Heart left ventricle (tissue), 16 donors: ENCODE results near the gene TNFRSF4. TPM values are rescaled to one million over a fixed set of nuclear protein-coding genes. Genes with fewer than 3 reads are reported as not detected.

ENCODE experiments used
- ATAC-seq, 4 donors: fragments of 200-7000 bp; cut with Tn5 transposase; one replicate each; pipeline ENCODE4 v1.9.1; 2020 to 2022; ENCODE audit warnings: moderate library complexity in 4 of 4, mild to moderate bottlenecking in 3 of 4, moderate number of reproducible peaks in 1 of 4
- DNase-seq, 5 donors: peaks; one replicate each; pipeline ENCODE4 v3.0.0-alpha.2; 2020
- H3K27ac ChIP-seq, 12 donors: fragments of 200-600 bp; sonication (generic) in 4 of 12; one replicate each; pipeline versions ENCODE4 v1.5.0 to v1.8.0; 2016 to 2022; ENCODE audit warnings: mild to moderate bottlenecking in 2 of 12
- H3K27me3 ChIP-seq, 9 donors: fragments of 200-600 bp; sonication (generic) in 2 of 9; one replicate each; pipeline versions ENCODE4 v1.5.1 to v1.8.0; 2016 to 2022; ENCODE audit warnings: mild to moderate bottlenecking in 3 of 9
- H3K36me3 ChIP-seq, 9 donors: fragments of 200-600 bp; sonication (generic) in 2 of 9; one replicate each; pipeline versions ENCODE4 v1.5.0 to v1.8.0; 2018 to 2022; ENCODE audit warnings: mild to moderate bottlenecking in 2 of 9
- H3K4me1 ChIP-seq, 12 donors: fragments of 200-600 bp; sonication (generic) in 4 of 12; one replicate each; pipeline versions ENCODE4 v1.5.0 to v1.8.0; 2016 to 2022; ENCODE audit warnings: mild to moderate bottlenecking in 3 of 12
- H3K4me3 ChIP-seq, 12 donors: fragments of 200-600 bp; sonication (generic) in 4 of 12; one replicate each; pipeline versions ENCODE4 v1.5.0 to v1.8.0; 2017 to 2022; ENCODE audit warnings: mild to moderate bottlenecking in 9 of 12, moderate library complexity in 4 of 12
- H3K9me3 ChIP-seq, 12 donors: fragments of 200-600 bp; sonication (generic) in 4 of 12; one replicate each; pipeline versions ENCODE4 v1.5.0 to v1.8.0; 2016 to 2022; ENCODE audit warnings: mild to moderate bottlenecking in 1 of 12
- POLR2A ChIP-seq, 2 donors: fragments of 450-650 bp; IDR thresholded peaks; one replicate each; pipeline ENCODE4 v1.6.1; 2017; ENCODE audit warnings: antibody characterized with exemption in 2 of 2, mild to moderate bottlenecking in 2 of 2, moderate library complexity in 2 of 2
- WGBS, 4 donors: extraction: QIAGEN DNeasy Blood & Tissue Kit in 2 of 4; methylation state at CpG; one replicate each; pipeline versions ENCODE4 v1.1.5 to v1.1.7; 2013 to 2018; 5-methylcytosine and 5-hydroxymethylcytosine counted together
- intact Hi-C, 10 donors: fragments of 100-400 bp; cut with DNase I; formaldehyde crosslinking; loops; one replicate each; pipeline versions ENCODE4 v1.11.1 to v1.14.2; 2022
- polyA plus RNA-seq, 2 donors: library from polyadenylated mRNA; stranded (reverse); fragments of 200-250 nt; gene quantifications; one replicate each; pipeline ENCODE4 v1.2.3, GENCODE V29; 2013
- total RNA-seq, 9 donors: library from RNA; depleted of rRNA in 2 of 9; stranded (reverse); fragments of >200 nt in 2 of 9; fragmentation: NEBNext Ultra II Directional in 3 of 9; extraction: Animal tissue kit (Norgen Biotek cat#: 25700) in 3 of 9; gene quantifications; one replicate each; pipeline versions ENCODE4 v1.1.0 to v1.2.4, GENCODE V29; 2016 to 2023
- TF ChIP-seq, protein P1 (sequence below), 12 donors: fragments of 200-600 bp; sonication (generic) in 4 of 12; IDR thresholded peaks; one replicate each; pipeline versions ENCODE4 v1.5.0 to v1.8.0; 2018 to 2022; ENCODE audit warnings: antibody characterized with exemption in 12 of 12, mild to moderate bottlenecking in 5 of 12
- donor health status: ischemic (EF 13 %, LVEDD 7.1; RV severe dilation, severe dysfunction).
- donor health status: healthy with polysubstance abuse.
- donor health status: DM: no; HTN: yes; CAD: no.
- donor health status: DM: no; HTN: no; CAD: no.
- donor health status: ischemic (EF 25% LVEDD 6.9; RV normal size, moderate dysfunction).
- donor health status: ischemic (EF 25% LVEDD 5.7; RV mildly dilated, moderate dysfunction).
- donor health status: healthy.
- donor health status: DM: yes; HTN: yes; CAD: no.
- donor health status: ischemic (EF 35%, LVEDD 5.7; RV mildly dilated, moderate dysfunction).
- donor health status: nonischemic (EF 11% LVEDD 7.7; RV severe dilation, severe dysfunction).
- donor health status: DM: yes; HTN: yes; CAD: no.
- donor health status: PGD.
- donor health status: ischemic (EF 29% LVEDD 5.4; RV normal size, mild dysfunction).
- donor health status: nonischemic (EF 23%, LVEDD 6.1; RV moderate dilation, normal function).

TNFRSF4 gene
- total and polyA plus RNA-seq, 11 donors: 1.1 to 23.8 (median 2.7) TPM

DNA sequence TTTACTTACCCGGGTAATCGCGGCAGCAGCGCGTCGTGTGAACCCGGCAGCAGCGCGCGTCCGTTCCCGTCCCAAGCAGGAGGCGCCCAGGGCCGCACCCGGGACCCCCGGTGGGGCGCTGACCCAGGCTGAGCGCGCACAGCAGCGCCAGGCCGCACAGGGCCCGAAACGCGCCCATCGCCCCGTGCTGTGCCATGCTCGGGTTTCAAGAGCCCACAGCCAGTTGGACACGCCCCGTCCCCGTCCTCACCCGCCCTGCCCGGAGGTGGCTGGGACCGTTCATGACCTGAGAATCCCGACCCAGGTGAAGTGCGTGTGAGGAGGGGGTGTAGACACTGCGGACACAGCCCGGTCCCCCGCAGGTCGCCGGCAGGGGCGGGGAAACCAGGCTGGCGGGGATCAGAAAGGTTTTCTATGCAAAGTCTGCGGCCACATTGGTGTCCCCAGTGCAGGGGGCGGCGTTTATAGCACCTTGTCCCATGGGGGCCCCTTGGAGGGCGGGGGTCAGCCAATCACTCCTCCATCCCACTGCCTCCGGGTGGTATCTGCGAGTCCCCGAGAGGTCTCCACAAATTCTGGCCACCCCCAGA is 7.5 kb downstream of the TNFRSF4 start, which contains the start of gene TNFRSF18:
Gene TNFRSF18 (minus strand): TSS at position 217 of the 590 bp plus-strand sequence. CDS start 21 bp downstream, at position 196.
- peak within 1 kb of the TSS in 10 of 12 donors; percentile 11 to 49 (median 32) for H3K4me3 ChIP-seq
- H3K27ac ChIP-seq: no peak within 1 kb of the TSS
- DNase-seq: peak in 4 of 5 donors; percentile 9 to 64 (median 31)
- peaks cover 0 to 36% (median 15%) of the 10 kb centered on the region in 12 donors for H3K4me1 ChIP-seq
- no peak for TF ChIP-seq POLR2A (IDR thresholded peaks at IDR 0.05)
- TF ChIP-seq, protein P1, sequence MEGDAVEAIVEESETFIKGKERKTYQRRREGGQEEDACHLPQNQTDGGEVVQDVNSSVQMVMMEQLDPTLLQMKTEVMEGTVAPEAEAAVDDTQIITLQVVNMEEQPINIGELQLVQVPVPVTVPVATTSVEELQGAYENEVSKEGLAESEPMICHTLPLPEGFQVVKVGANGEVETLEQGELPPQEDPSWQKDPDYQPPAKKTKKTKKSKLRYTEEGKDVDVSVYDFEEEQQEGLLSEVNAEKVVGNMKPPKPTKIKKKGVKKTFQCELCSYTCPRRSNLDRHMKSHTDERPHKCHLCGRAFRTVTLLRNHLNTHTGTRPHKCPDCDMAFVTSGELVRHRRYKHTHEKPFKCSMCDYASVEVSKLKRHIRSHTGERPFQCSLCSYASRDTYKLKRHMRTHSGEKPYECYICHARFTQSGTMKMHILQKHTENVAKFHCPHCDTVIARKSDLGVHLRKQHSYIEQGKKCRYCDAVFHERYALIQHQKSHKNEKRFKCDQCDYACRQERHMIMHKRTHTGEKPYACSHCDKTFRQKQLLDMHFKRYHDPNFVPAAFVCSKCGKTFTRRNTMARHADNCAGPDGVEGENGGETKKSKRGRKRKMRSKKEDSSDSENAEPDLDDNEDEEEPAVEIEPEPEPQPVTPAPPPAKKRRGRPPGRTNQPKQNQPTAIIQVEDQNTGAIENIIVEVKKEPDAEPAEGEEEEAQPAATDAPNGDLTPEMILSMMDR (IDR thresholded peaks at IDR 0.05): no peak
- peaks cover 8 to 50% (median 21%) of the 10 kb centered on the region in 9 donors for H3K27me3 ChIP-seq
- H3K36me3 ChIP-seq: no peaks in the 10 kb centered on the region
- peak in 1 of 4 donors; percentile 20 for ATAC-seq
- intact Hi-C loops: no loop called here
- 1 to 12% (median 6%) methylated on average over 26 to 49 of the region's 49 CpGs for WGBS, 4 donors
- H3K9me3 ChIP-seq: no peaks in the 10 kb centered on the region

DNA sequence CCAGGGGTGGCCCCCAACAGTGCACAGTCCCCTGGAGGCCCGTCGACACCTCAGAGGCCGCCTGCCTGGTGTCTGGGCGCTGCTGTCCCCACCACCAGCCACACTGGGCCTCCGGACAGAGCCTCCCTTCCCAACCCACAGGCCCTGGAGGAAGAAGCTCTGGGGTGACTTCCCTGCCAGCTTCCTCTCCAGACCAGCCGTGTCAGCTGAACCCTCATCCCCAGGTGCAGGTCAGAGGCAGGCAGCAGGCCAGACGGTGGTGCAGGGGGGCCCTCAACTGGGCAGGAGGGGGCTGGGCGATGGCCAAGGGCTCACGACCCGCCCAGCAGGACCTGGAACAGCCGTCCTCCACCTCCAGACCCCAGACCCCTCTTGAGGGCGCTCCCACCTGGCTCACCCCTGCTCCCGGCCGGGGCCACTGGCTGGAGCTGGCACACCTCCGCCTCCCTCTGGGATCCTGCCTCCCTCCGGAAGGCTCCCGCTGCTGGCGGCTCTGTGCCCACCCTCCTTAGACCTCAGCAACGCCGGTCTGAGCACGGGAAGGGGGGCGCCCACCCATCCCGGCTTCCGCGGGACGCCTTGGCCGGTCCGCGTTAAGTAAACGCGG is 8.1 kb downstream of the TNFRSF4 start:
- TF ChIP-seq POLR2A (IDR thresholded peaks at IDR 0.05): no peak
- TF ChIP-seq, protein P1 (IDR thresholded peaks at IDR 0.05): no peak
- Histone ChIP-seq H3K4me1 (peaks cover 0 to 38% (median 18%) of the 10 kb centered on the region in 12 donors), H3K4me3 (peak overlapping the region in 10 of 12 donors; percentile 11 to 49 (median 32)), H3K27me3 (peaks cover 8 to 56% (median 22%) of the 10 kb centered on the region in 9 donors), H3K36me3 (no peaks in the 10 kb centered on the region), H3K27ac (no peak overlapping the region), H3K9me3 (no peaks in the 10 kb centered on the region)
- ATAC-seq: no peak
- peak in 4 of 5 donors; percentile 6 to 60 (median 22) for DNase-seq
- WGBS, 4 donors: 13 to 27% (median 23%) methylated on average over 21 to 31 of the region's 31 CpGs
- intact Hi-C loops: no loop called here

DNA sequence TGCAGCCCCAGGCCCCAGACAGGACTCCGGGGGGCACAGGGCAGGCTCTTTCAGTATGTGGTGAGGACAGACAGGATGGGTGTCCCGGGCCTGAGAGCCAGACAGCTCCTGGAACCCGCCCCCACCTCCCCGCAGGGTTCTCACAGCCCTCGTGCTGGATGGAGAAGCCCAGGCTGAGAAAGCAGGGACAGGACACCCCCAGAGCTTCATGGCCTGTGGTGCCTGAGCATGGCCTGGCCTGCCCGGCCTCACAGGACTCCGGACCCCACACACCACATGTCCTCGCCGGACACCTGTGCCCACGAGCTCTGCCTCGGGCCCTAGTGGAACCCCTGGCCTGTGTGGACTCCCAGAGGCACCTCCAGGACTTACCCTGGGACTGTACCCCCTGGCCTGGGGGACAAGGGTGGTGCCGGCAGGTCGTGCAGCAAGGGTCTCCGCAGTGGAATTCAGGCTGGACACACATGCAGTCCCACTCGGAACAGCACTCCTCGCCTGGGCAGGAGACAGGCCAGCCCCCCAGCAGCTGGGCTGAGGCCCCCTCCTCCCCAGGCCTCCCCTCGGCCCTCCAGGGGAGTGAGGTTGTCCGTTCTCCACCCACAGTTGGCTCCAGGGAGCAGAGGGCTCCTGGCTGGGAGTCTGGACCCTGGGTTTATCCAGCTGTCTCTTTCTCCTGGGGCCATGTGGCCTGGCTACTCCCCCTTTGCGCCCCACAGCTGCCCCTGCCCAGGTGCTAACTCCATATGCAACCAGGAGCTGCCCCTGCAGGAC is 8.8 kb downstream of the TNFRSF4 start:
- Histone ChIP-seq H3K27ac (no peak overlapping the region), H3K4me3 (peak overlapping the region in 1 of 12 donors; percentile 49), H3K4me1 (peaks cover 0 to 45% (median 20%) of the 10 kb centered on the region in 12 donors), H3K36me3 (no peaks in the 10 kb centered on the region), H3K9me3 (no peaks in the 10 kb centered on the region), H3K27me3 (peaks cover 8 to 63% (median 23%) of the 10 kb centered on the region in 9 donors)
- peak in 4 of 5 donors; percentile 6 to 49 (median 16) for DNase-seq
- ATAC-seq: no peak
- TF ChIP-seq, protein P1 (IDR thresholded peaks at IDR 0.05): no peak
- TF ChIP-seq POLR2A (IDR thresholded peaks at IDR 0.05): no peak
- intact Hi-C loops: loop anchor here in 1 of 10 donors (5.0 kb wide), 1 partner anchor 43 kb away; no protein-coding TSS in a partner anchor
- 85 to 91% (median 88%) methylated on average over 15 to 19 of the region's 19 CpGs for WGBS, 4 donors
